A673 (cell line): ENCODE data around the gene CHCHD6.

Source experiments
- EZH2 ChIP-seq: fragments of 200-600 bp; sonication (generic); IDR thresholded peaks from 2 replicates; pipeline ENCODE4 v1.6.1; 2017; ENCODE audit warnings: borderline replicate concordance, low read depth, mild to moderate bottlenecking, mixed read lengths, antibody characterized with exemption, low read length; ENCODE audit not compliant: poor library complexity, severe bottlenecking
- TF ChIP-seq, protein P1 (sequence below): fragments of 300-800, 200-600 bp; sonication (generic); conservative IDR thresholded peaks from 2 replicates; pipeline ENCODE4 v1.5.1; 2017; ENCODE audit warnings: low read depth, mild to moderate bottlenecking, antibody characterized with exemption, low read length, moderate library complexity, mixed read lengths

GRCh38 chr3:126990024-126990700, 286.1 kb downstream of the CHCHD6 start:
- TF ChIP-seq, protein P1, sequence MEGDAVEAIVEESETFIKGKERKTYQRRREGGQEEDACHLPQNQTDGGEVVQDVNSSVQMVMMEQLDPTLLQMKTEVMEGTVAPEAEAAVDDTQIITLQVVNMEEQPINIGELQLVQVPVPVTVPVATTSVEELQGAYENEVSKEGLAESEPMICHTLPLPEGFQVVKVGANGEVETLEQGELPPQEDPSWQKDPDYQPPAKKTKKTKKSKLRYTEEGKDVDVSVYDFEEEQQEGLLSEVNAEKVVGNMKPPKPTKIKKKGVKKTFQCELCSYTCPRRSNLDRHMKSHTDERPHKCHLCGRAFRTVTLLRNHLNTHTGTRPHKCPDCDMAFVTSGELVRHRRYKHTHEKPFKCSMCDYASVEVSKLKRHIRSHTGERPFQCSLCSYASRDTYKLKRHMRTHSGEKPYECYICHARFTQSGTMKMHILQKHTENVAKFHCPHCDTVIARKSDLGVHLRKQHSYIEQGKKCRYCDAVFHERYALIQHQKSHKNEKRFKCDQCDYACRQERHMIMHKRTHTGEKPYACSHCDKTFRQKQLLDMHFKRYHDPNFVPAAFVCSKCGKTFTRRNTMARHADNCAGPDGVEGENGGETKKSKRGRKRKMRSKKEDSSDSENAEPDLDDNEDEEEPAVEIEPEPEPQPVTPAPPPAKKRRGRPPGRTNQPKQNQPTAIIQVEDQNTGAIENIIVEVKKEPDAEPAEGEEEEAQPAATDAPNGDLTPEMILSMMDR, result no peak
- no peak for TF ChIP-seq EZH2
